ENCODE data around the gene SSTR5.

Gene SSTR5

DNA sequence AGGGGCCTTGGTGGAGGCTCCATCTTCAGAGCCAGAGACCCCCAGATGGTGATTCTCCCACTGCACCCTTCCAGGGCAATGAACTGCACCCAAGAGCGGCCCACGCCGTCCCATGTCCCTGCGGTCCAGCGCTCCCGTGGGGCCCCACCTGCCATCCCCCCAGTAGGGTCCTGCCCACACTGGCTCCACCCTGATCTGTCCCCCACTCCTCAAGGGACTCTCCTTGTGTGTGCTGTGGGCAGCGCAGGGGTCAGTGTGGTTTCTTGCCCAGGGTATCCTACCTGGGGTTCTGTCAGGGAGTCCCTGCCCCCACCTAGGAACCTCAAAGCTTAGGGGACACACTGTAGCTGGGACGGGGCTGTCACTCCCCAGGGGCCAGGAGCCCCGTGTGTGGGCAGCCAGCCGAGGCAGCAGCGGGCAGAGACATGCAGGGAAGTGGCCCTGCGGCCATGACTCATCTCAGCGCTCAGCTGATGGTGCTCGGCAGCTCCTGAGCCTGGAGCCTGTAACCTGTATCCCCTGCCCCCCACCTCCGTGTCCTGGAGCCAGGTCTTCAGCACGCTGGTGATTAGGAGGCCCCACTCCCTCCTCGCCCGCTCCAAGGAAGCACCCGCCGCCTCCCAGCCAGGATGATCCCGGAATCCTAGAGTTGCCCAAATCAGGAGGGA is 35.7 kb upstream of the SSTR5 start:
- TF ChIP-seq, protein P1, sequence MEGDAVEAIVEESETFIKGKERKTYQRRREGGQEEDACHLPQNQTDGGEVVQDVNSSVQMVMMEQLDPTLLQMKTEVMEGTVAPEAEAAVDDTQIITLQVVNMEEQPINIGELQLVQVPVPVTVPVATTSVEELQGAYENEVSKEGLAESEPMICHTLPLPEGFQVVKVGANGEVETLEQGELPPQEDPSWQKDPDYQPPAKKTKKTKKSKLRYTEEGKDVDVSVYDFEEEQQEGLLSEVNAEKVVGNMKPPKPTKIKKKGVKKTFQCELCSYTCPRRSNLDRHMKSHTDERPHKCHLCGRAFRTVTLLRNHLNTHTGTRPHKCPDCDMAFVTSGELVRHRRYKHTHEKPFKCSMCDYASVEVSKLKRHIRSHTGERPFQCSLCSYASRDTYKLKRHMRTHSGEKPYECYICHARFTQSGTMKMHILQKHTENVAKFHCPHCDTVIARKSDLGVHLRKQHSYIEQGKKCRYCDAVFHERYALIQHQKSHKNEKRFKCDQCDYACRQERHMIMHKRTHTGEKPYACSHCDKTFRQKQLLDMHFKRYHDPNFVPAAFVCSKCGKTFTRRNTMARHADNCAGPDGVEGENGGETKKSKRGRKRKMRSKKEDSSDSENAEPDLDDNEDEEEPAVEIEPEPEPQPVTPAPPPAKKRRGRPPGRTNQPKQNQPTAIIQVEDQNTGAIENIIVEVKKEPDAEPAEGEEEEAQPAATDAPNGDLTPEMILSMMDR (IDR thresholded peaks at IDR 0.05; ENCODE audit: insufficient read depth, low read length, poor library complexity, severe bottlenecking), result no peak
- no peak overlapping the region for H3K4me3 ChIP-seq (replicated peaks; ENCODE audit: low read depth, low read length)
- no peaks in the 10 kb centered on the region for H3K36me3 ChIP-seq (ENCODE audit: control insufficient read depth, insufficient read depth, low read length)
- DNase-seq (ENCODE audit: extremely low read depth, insufficient read length), result no peak
- no peaks in the 10 kb centered on the region for H3K27me3 ChIP-seq (replicated peaks; ENCODE audit: control insufficient read depth, insufficient read depth, low read length)

DNA sequence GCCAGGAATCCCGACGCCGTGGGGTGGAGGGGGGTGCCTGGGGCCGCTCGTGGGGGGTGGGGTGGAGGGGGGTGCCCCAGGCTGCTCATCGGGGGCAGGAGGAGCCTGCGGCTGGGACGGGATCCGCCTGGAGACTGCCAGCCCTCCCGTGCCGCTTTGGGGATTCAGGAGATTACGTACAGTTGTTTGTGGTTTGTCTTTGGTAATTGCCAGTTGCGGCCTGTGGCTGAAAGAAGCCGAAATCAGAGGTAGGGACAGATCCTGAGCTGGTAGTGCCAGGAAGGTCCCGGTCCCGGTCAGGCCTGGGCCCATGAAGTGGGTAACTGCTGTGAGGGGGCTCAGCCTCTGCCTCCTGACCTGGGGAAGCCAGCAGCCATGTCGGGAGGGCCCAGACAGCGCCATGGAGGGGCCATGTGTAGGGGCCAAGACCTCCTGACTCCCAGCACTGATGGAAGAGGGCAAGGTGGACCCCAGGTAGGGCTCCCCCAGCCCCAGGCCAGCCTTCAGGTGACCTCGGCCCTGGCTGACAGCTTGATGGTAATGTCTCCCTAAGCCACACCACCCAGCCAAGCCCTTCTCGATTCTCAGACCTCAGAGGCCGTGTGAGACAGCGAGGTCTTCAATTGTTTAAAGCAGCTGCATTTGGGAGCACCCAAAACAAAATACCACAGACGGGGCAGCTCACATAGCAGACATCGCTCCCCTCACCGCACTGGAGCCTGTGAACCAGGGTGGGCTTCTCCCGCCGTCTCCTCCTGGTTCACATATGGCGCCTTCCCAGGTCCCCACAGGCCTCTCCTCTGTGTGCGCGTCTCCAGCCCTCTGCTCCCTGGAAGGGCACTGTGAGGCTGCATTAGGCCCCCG is 34.9 kb upstream of the SSTR5 start:
- no peak overlapping the region for H3K4me3 ChIP-seq (replicated peaks; ENCODE audit: low read depth, low read length)
- H3K36me3 ChIP-seq (ENCODE audit: control insufficient read depth, insufficient read depth, low read length), result no peaks in the 10 kb centered on the region
- no peaks in the 10 kb centered on the region for H3K27me3 ChIP-seq (replicated peaks; ENCODE audit: control insufficient read depth, insufficient read depth, low read length)
- DNase-seq (ENCODE audit: extremely low read depth, insufficient read length), result no peak
- TF ChIP-seq, protein P1 (IDR thresholded peaks at IDR 0.05; ENCODE audit: insufficient read depth, low read length, poor library complexity, severe bottlenecking), result no peak

DNA sequence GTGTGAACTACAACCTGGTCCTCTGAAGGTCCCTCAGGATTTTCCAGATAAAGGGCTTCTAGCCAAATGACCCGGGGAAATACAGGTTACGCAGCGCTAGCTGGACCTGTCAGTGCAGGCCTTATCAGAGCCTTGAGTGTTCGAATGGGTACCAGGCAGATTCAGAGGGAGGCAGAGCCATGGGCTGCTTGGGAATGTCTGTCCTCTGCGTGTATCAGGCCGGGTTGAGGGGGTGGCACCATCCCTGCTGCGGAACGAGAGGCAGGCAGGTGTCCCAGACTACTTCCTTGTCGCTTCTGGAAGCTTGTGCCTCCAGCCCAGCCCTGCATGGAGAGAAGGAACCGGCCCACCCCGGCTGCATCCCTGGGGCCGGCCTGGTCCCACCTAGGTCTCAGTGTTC is 33.6 kb upstream of the SSTR5 start:
- DNase-seq (ENCODE audit: extremely low read depth, insufficient read length), result no peak
- TF ChIP-seq, protein P1 (IDR thresholded peaks at IDR 0.05; ENCODE audit: insufficient read depth, low read length, poor library complexity, severe bottlenecking), result no peak
- Histone ChIP-seq H3K27me3 (replicated peaks; ENCODE audit: control insufficient read depth, insufficient read depth, low read length) (no peaks in the 10 kb centered on the region), H3K4me3 (replicated peaks; ENCODE audit: low read depth, low read length) (no peak overlapping the region), H3K36me3 (ENCODE audit: control insufficient read depth, insufficient read depth, low read length) (no peaks in the 10 kb centered on the region)

DNA sequence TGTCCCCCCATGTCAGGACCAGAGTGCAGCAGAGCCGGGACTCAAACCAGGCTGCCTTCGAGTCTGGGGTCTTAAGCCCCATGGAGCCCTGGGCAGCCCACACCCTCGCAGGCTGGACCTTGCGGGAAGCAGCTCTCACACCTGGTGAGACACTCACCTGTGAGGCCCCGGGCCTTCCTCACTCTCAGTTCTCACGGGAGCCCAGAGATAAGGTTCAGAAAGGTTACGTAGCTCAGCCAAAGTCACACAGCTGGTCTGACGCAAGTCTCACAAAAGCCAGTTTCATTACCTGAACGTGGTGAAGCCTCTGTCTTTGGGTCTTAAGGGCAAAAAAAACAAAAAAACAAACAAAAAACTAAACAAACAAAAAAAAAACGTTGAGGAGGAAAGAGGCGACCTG is 32.8 kb upstream of the SSTR5 start:
- H3K4me3 ChIP-seq (replicated peaks; ENCODE audit: low read depth, low read length), result no peak overlapping the region
- H3K36me3 ChIP-seq (ENCODE audit: control insufficient read depth, insufficient read depth, low read length), result no peaks in the 10 kb centered on the region
- DNase-seq (ENCODE audit: extremely low read depth, insufficient read length), result no peak
- TF ChIP-seq, protein P1 (IDR thresholded peaks at IDR 0.05; ENCODE audit: insufficient read depth, low read length, poor library complexity, severe bottlenecking), result no peak
- H3K27me3 ChIP-seq (replicated peaks; ENCODE audit: control insufficient read depth, insufficient read depth, low read length), result no peaks in the 10 kb centered on the region

GRCh38 chr16:1040346-1040745 is 32.2 kb upstream of the SSTR5 start:
- TF ChIP-seq, protein P1 (IDR thresholded peaks at IDR 0.05; ENCODE audit: insufficient read depth, low read length, poor library complexity, severe bottlenecking), result no peak
- Histone ChIP-seq H3K4me3 (replicated peaks; ENCODE audit: low read depth, low read length) (no peak overlapping the region), H3K36me3 (ENCODE audit: control insufficient read depth, insufficient read depth, low read length) (no peaks in the 10 kb centered on the region), H3K27me3 (replicated peaks; ENCODE audit: control insufficient read depth, insufficient read depth, low read length) (no peaks in the 10 kb centered on the region)
- DNase-seq (ENCODE audit: extremely low read depth, insufficient read length), result no peak

All from GM06990 (cell line).